Activated naive CD4-positive, alpha-beta T cell treated with anti-CD3 and anti-CD28 coated beads, Interleukin-2, amount 10 ng/mL, durations not matched to agents 7 days and 5 days (primary cell): ENCODE data around the gene MARCHF9.

Source experiments
- CTCF ChIA-PET: fragments of 350-600 bp; sonication (Branson Sonifier 250); formaldehyde crosslinking; loops from one replicate; lab custom pipeline; 2021; ENCODE audit warnings: antibody characterized with exemption; lab: Charles Lee
- DNase-seq: peaks from one replicate; pipeline ENCODE4 v3.0.0-alpha.2; 2020
- H3K27ac Mint-ChIP-seq: one replicate; pipeline ENCODE4 v1.8.0; 2021; ENCODE audit warnings: mild to moderate bottlenecking, moderate library complexity, mixed read lengths
- H3K27me3 Mint-ChIP-seq: one replicate; pipeline ENCODE4 v1.8.0; 2021; ENCODE audit warnings: mild to moderate bottlenecking, mixed read lengths
- H3K36me3 Mint-ChIP-seq: one replicate; pipeline ENCODE4 v1.8.0; 2021; ENCODE audit warnings: mixed read lengths
- H3K4me1 Mint-ChIP-seq: one replicate; pipeline ENCODE4 v1.8.0; 2021; ENCODE audit warnings: mixed read lengths
- H3K4me3 Mint-ChIP-seq: one replicate; pipeline ENCODE4 v1.8.0; 2021; ENCODE audit warnings: mild to moderate bottlenecking, moderate library complexity, mixed read lengths
- H3K9me3 Mint-ChIP-seq: one replicate; pipeline ENCODE4 v1.8.0; 2021; ENCODE audit warnings: mixed read lengths

The MARCHF9 gene

DNA sequence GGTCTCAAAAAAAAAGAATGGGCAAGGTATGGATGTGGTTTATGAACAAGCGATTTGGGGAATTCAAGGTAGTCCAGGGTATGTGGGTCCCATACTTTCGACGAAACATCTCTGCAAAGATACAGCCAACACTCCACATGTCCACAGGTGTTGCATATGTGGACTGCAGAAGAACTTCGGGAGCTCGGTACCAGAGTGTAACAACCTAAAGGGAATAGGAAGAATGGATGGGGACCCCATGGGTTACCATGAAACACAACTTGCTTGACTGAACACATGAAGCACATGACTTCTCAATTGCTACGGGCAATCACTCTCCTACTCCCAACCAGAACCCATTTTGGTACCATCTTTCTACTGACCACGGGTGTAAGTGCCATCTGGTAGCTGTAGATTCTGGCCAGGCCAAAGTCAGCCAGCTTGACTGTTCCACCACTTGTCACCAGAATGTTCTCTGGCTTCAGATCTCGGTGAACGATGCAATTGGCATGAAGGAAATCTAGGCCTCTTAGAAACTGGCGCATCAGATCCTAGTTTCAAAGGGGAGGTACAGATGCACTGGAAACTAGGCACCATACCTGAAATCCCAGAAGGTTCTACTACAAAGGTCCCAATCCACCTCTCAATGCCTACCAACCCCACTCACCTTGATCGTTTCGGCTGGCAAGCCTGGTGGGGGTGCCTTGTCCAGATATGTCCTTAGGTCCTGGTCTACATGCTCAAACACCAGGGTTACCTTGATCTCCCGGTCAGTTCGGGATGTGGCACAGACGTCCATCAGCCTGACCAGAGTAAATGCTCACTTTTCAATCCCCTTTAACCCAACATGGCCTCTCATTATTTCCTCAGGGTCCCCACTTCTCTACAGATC, 4.1 kb upstream of the MARCHF9 start:
- CTCF ChIA-PET, result interaction anchor here (1.1 to 1.2 kb wide), 2 partner anchors 9 to 18 kb away, joined by 3 read pairs; no protein-coding TSS in a partner anchor
- peaks cover 49% of the 10 kb centered on the region for H3K36me3 Mint-ChIP-seq
- H3K4me1 Mint-ChIP-seq, result peaks cover 59% of the 10 kb centered on the region

DNA sequence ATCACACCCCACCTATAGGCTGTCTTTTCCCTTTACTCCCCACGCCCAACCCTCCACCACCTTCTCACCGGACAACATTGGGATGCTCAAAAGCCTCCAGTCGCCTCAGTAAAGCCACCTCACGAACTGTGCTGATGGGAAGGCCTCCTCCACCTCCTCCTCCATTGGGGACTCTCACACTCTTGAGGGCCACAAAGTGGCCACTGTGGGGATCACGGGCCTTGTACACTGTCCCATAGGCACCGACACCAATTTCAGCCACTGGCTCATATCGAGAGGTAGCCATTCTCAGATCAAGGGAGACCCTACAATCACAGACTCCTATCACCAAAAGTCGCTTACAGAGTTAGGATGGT, 3.5 kb upstream of the MARCHF9 start:
- peaks cover under 1% of the 10 kb centered on the region for H3K27me3 Mint-ChIP-seq
- H3K4me1 Mint-ChIP-seq, result peaks cover 57% of the 10 kb centered on the region
- peak overlapping the region; percentile 98 for H3K4me3 Mint-ChIP-seq
- H3K36me3 Mint-ChIP-seq, result peaks cover 45% of the 10 kb centered on the region
- H3K9me3 Mint-ChIP-seq, result no peaks in the 10 kb centered on the region
- peak overlapping the region; percentile 94 for H3K27ac Mint-ChIP-seq
- CTCF ChIA-PET, result interaction anchor here (1.1 kb wide), 1 partner anchor 17 kb away, joined by 3 read pairs; no protein-coding TSS in a partner anchor
- DNase-seq, result no peak

More for the DNA sequence above, 4.1 kb upstream of the MARCHF9 start:
- H3K27ac Mint-ChIP-seq, result peak overlapping the region; percentile 94
- H3K9me3 Mint-ChIP-seq, result no peaks in the 10 kb centered on the region
- H3K4me3 Mint-ChIP-seq, result peak overlapping the region; percentile 98
- no peak for DNase-seq
- H3K27me3 Mint-ChIP-seq, result no peaks in the 10 kb centered on the region

DNA sequence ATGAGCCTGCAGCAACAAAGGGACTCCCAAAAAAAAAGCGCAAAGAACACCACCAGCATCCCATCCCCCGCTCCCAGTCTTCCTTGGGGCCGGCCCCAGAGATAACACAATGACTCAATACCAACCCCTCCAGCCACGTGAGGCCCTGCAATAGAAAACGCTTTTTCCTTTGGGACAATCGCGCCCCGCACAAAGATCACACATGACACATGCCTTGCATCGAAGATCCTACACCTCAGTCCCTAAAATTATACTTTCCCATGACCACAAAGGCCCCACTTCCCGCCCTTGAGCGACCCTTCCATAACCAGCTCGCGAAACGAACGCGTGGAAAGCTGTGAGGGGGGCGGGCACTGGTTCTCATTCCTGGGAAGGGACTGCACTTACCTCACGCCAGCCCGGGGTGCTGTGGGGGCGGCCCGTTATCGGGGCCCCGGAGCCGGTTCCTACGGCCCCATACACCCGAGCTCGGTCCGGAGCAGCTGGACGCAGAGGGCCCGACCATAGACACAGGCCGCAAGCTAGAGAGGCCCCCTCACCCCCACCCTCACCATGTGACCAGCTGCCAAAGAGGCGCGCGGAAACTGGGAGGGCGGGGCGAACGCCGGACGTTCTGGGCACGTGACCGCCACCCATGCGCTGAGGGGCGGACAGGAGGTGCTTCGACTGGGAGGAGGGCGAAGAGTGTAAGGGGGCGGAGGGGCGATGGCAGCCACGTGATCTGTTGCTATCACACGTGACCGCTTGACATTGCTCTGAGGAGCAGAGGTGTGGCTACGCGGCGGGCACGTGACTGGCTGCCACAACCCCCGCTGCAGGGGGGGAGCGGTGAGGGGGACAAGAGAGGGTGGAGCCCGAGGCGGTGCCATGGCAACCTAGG, 2.9 kb upstream of the MARCHF9 start, which contains the start of gene CDK4:
TSS of gene CDK4 (minus strand) at position 523 of the 880 bp plus-strand sequence. CDS start 593 bp downstream, outside the sequence.
- Mint-ChIP-seq H3K27ac (peak within 1 kb of the TSS; percentile 94), H3K27me3 (peaks cover 4% of the 10 kb centered on the region), H3K36me3 (peaks cover 43% of the 10 kb centered on the region), H3K4me1 (peaks cover 60% of the 10 kb centered on the region), H3K4me3 (peak within 1 kb of the TSS; percentile 98), H3K9me3 (no peaks in the 10 kb centered on the region)
- DNase-seq, result peak; percentile 100
- CTCF ChIA-PET, result interaction anchor here (0.8 to 1.0 kb wide), 3 partner anchors 13 to 293 kb away, joined by 3 to 4 read pairs (median 3); no protein-coding TSS in a partner anchor

- Mint-ChIP-seq H3K27ac (peak overlapping the region; percentile 94), H3K4me3 (peak overlapping the region; percentile 98), H3K9me3 (no peaks in the 10 kb centered on the region), H3K4me1 (peaks cover 57% of the 10 kb centered on the region), H3K27me3 (peaks cover 4% of the 10 kb centered on the region), H3K36me3 (peaks cover 40% of the 10 kb centered on the region)
- no peak for DNase-seq
- CTCF ChIA-PET, result interaction anchor here (0.8 to 1.0 kb wide), 3 partner anchors 12 to 294 kb away, joined by 3 to 4 read pairs (median 3); no protein-coding TSS in a partner anchor
Observed at GRCh38 chr12:57752668-57753000, 2.3 kb upstream of the MARCHF9 start.

GRCh38 chr12:57753756-57754337, 1.1 kb upstream of the MARCHF9 start:
- peak overlapping the region; percentile 81 for H3K27ac Mint-ChIP-seq
- H3K9me3 Mint-ChIP-seq, result no peaks in the 10 kb centered on the region
- CTCF ChIA-PET, result no interaction called here
- H3K36me3 Mint-ChIP-seq, result peaks cover 36% of the 10 kb centered on the region
- peaks cover 65% of the 10 kb centered on the region for H3K4me1 Mint-ChIP-seq
- H3K27me3 Mint-ChIP-seq, result peaks cover 4% of the 10 kb centered on the region
- no peak for DNase-seq
- peak overlapping the region; percentile 80 for H3K4me3 Mint-ChIP-seq

DNA sequence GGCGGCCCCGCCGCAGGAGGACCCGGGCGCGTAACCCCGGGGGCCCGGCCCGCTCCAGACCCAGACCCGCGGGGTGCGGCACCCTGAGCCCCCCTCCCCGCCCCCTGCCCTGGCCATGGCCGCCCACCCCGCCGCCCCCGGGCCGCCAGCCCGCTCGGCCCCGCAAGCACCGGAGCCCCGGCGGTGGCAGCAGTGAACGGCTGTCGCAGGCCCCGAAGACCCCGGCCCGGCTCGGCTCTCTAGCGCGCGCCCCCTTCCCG, 221 bp downstream of the MARCHF9 start:
- Mint-ChIP-seq H3K4me3 (peak overlapping the region; percentile 80), H3K27ac (no peak overlapping the region), H3K9me3 (no peaks in the 10 kb centered on the region), H3K4me1 (peaks cover 72% of the 10 kb centered on the region), H3K36me3 (peaks cover 36% of the 10 kb centered on the region), H3K27me3 (peaks cover 4% of the 10 kb centered on the region)
- DNase-seq, result no peak
- CTCF ChIA-PET, result interaction anchor here (2.4 kb wide), 1 partner anchor 144 kb away, joined by 7 read pairs; no protein-coding TSS in a partner anchor

- H3K27ac Mint-ChIP-seq, result peak overlapping the region; percentile 70
- peaks cover 66% of the 10 kb centered on the region for H3K4me1 Mint-ChIP-seq
- peak; percentile 54 for DNase-seq
- H3K36me3 Mint-ChIP-seq, result peaks cover 32% of the 10 kb centered on the region
- CTCF ChIA-PET, result interaction anchor here (0.6 to 2.4 kb wide), 19 partner anchors 9 to 1935 kb away, joined by 3 to 19 read pairs (median 6); partner anchors contain the start of genes CYP27B1, DDIT3, EEF1AKMT3 and METTL1
- H3K27me3 Mint-ChIP-seq, result peaks cover 4% of the 10 kb centered on the region
- H3K9me3 Mint-ChIP-seq, result no peaks in the 10 kb centered on the region
- H3K4me3 Mint-ChIP-seq, result peak overlapping the region; percentile 81
Observed at GRCh38 chr12:57755454-57756372, 810 bp downstream of the MARCHF9 start.

GRCh38 chr12:57756406-57757341, 1.8 kb downstream of the MARCHF9 start:
- Mint-ChIP-seq H3K27ac (peak overlapping the region; percentile 70), H3K36me3 (peaks cover 23% of the 10 kb centered on the region), H3K4me3 (peak overlapping the region; percentile 81), H3K4me1 (peaks cover 56% of the 10 kb centered on the region), H3K27me3 (peaks cover 4% of the 10 kb centered on the region), H3K9me3 (no peaks in the 10 kb centered on the region)
- DNase-seq, result peak; percentile 77
- CTCF ChIA-PET, result interaction anchor here (0.7 to 2.4 kb wide), 21 partner anchors 8 to 236 kb away, joined by 3 to 19 read pairs (median 6); partner anchors contain the start of genes CYP27B1, DDIT3, EEF1AKMT3 and METTL1

GRCh38 chr12:57757771-57758170, 2.9 kb downstream of the MARCHF9 start:
- Mint-ChIP-seq H3K27me3 (peaks cover 4% of the 10 kb centered on the region), H3K4me1 (peaks cover 47% of the 10 kb centered on the region), H3K4me3 (no peak overlapping the region), H3K9me3 (no peaks in the 10 kb centered on the region), H3K27ac (peak overlapping the region; percentile 4), H3K36me3 (peaks cover 19% of the 10 kb centered on the region)
- no peak for DNase-seq
- CTCF ChIA-PET, result interaction anchor here (2.3 kb wide), 1 partner anchor 139 kb away, joined by 9 read pairs; no protein-coding TSS in a partner anchor

GRCh38 chr12:57758552-57759359, 3.9 kb downstream of the MARCHF9 start:
- Mint-ChIP-seq H3K27ac (no peak overlapping the region), H3K4me3 (no peak overlapping the region)
- CTCF ChIA-PET, result interaction anchor here (0.8 to 2.4 kb wide), 17 partner anchors 9 to 149 kb away, joined by 3 to 26 read pairs (median 4); partner anchors contain the start of genes CYP27B1, EEF1AKMT3 and METTL1

DNA sequence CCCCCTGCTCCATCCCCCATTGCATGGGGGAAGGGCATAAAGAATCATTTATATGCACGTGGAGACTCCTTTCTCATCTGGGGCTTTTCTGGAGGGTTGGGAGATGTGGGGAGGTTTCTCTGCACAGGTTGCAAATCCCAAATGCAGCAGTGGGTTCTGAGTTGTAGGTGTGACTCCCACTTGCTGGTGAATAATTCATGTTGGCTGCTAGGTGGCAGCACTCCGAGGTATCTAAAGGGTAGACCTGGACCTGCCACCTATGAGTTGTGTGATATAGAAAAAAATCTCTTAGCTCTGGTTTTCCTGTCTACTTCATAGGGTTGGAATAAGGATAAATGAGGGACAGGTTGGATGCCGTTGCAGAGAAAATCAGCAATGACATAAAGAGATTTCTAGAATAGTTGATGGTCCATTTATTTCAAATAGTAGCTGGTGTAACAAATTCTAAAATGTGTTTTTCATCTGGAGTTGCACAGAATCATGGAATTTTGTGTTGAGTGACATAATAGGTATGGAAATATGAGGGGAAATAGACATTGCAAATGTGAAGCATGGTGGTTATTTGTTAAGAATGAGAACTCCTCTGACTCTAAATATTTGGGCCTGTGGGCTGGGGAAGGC, 4.6 kb downstream of the MARCHF9 start:
- Mint-ChIP-seq H3K9me3 (no peaks in the 10 kb centered on the region), H3K27ac (no peak overlapping the region), H3K4me1 (peaks cover 39% of the 10 kb centered on the region), H3K4me3 (no peak overlapping the region), H3K27me3 (peaks cover 15% of the 10 kb centered on the region), H3K36me3 (peaks cover 19% of the 10 kb centered on the region)
- CTCF ChIA-PET, result interaction anchor here (0.6 to 2.4 kb wide), 19 partner anchors 9 to 672 kb away, joined by 3 to 26 read pairs (median 3); partner anchors contain the start of genes CYP27B1, EEF1AKMT3 and METTL1
- DNase-seq, result peak; percentile 61

More at GRCh38 chr12:57758552-57759359, 3.9 kb downstream of the MARCHF9 start:
- Mint-ChIP-seq H3K4me1 (peaks cover 40% of the 10 kb centered on the region), H3K27me3 (peaks cover 8% of the 10 kb centered on the region), H3K9me3 (no peaks in the 10 kb centered on the region), H3K36me3 (peaks cover 19% of the 10 kb centered on the region)
- no peak for DNase-seq
